ENCODE results near the gene E2F2. TPM values are rescaled to one million over a fixed set of nuclear protein-coding genes. Genes with fewer than 3 reads are reported as not detected.

The E2F2 gene, protein sequence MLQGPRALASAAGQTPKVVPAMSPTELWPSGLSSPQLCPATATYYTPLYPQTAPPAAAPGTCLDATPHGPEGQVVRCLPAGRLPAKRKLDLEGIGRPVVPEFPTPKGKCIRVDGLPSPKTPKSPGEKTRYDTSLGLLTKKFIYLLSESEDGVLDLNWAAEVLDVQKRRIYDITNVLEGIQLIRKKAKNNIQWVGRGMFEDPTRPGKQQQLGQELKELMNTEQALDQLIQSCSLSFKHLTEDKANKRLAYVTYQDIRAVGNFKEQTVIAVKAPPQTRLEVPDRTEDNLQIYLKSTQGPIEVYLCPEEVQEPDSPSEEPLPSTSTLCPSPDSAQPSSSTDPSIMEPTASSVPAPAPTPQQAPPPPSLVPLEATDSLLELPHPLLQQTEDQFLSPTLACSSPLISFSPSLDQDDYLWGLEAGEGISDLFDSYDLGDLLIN
- total RNA-seq: 2.9 TPM

DNA sequence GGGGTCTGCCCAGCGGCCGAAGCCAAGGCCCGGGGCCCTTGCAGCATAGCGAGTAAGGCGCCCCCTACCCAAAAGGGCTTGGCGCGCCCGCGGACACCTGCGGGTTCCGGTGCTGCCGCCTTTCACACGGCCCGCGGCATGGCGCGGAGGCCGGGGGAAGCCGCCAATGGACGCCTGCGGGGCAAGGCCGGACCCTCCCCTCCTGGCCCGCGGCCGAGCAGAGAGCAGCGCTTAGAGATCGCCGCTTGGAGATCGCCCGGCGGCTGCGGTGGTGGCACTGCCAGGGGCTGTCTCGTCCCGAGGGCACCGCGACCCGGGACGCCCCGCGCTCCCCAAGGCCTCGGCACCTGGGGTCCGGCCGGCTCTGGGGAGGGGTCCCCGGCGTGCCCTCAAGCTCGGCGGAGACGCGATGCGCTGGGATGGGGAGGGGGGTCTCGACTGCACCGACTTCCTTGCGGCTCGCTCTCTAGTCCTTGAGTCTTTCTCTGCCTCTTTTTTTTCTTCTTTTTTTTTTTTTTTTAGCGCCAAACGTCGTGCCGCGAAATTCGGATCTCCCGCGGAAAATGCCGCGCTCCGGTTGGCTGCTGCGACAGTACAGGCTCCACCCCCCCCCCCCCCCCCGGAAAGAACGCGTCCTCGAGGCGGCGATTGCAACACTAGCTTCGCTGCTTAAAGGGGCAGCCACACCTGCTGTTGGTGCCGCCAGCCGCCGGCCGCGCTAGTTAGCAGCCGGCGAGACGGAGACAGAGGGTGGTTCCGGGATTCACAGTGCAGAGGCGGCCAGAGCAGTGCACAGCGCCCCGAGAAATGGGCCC is at the start of gene E2F2:
TSS of gene E2F2 (minus strand) at position 487 of the 815 bp plus-strand sequence. CDS start at position 47, 440 bp downstream.
- peaks cover 60% of the 10 kb centered on the region for H3K4me1 ChIP-seq
- H3K27ac ChIP-seq: peak within 1 kb of the TSS; percentile 56
- intact Hi-C loops (cut with DNase I): no loop called here

GRCh38 chr1:23578997-23579363 is 47.9 kb upstream of the E2F2 start:
- no peak for DNase-seq (ENCODE audit: extremely low spot score in 2 of 2)
- Histone ChIP-seq H3K27me3 (no peaks in the 10 kb centered on the region), H3K36me3 (no peaks in the 10 kb centered on the region), H3K9me3 (no peaks in the 10 kb centered on the region), H3K4me1 (peaks cover 25% of the 10 kb centered on the region), H3K27ac (peak overlapping the region; percentile 77), H3K4me3 (no peak overlapping the region)
- TF ChIP-seq POLR2A (IDR thresholded peaks at IDR 0.05) (no peak), POLR2AphosphoS5 (IDR thresholded peaks at IDR 0.05; ENCODE audit: insufficient read depth in 1 of 2, low read depth in 1 of 2) (no peak)
- TF ChIP-seq, protein P1, sequence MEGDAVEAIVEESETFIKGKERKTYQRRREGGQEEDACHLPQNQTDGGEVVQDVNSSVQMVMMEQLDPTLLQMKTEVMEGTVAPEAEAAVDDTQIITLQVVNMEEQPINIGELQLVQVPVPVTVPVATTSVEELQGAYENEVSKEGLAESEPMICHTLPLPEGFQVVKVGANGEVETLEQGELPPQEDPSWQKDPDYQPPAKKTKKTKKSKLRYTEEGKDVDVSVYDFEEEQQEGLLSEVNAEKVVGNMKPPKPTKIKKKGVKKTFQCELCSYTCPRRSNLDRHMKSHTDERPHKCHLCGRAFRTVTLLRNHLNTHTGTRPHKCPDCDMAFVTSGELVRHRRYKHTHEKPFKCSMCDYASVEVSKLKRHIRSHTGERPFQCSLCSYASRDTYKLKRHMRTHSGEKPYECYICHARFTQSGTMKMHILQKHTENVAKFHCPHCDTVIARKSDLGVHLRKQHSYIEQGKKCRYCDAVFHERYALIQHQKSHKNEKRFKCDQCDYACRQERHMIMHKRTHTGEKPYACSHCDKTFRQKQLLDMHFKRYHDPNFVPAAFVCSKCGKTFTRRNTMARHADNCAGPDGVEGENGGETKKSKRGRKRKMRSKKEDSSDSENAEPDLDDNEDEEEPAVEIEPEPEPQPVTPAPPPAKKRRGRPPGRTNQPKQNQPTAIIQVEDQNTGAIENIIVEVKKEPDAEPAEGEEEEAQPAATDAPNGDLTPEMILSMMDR (IDR thresholded peaks at IDR 0.05): no peak
- intact Hi-C loops (cut with DNase I): no loop called here

More for the DNA sequence above, at the start of gene E2F2:
- Histone ChIP-seq H3K27me3 (no peaks in the 10 kb centered on the region), H3K9me3 (no peaks in the 10 kb centered on the region), H3K36me3 (no peaks in the 10 kb centered on the region), H3K4me3 (peak within 1 kb of the TSS; percentile 43 to 52)
- TF ChIP-seq POLR2AphosphoS5 (IDR thresholded peaks at IDR 0.05; ENCODE audit: insufficient read depth in 1 of 2, low read depth in 1 of 2) (peak; percentile 21 to 70), POLR2A (IDR thresholded peaks at IDR 0.05) (no peak)
- TF ChIP-seq, protein P1 (IDR thresholded peaks at IDR 0.05): no peak
- DNase-seq (ENCODE audit: extremely low spot score in 2 of 2): no peak

- Histone ChIP-seq H3K4me1 (peaks cover 25% of the 10 kb centered on the region), H3K9me3 (no peaks in the 10 kb centered on the region), H3K27ac (peak overlapping the region; percentile 77), H3K4me3 (no peak overlapping the region), H3K27me3 (no peaks in the 10 kb centered on the region), H3K36me3 (no peaks in the 10 kb centered on the region)
- intact Hi-C loops (cut with DNase I): no loop called here
- TF ChIP-seq POLR2AphosphoS5 (IDR thresholded peaks at IDR 0.05; ENCODE audit: insufficient read depth in 1 of 2, low read depth in 1 of 2): no peak
- TF ChIP-seq, protein P1 (IDR thresholded peaks at IDR 0.05): no peak
- TF ChIP-seq POLR2A (IDR thresholded peaks at IDR 0.05): no peak
- DNase-seq (ENCODE audit: extremely low spot score in 2 of 2): no peak
These were observed 47.4 kb upstream of the E2F2 start for GRCh38 chr1:23578311-23578996.

GRCh38 chr1:23577056-23578004 is 46.3 kb upstream of the E2F2 start:
- H3K27ac ChIP-seq: peak overlapping the region; percentile 77
- no peak overlapping the region for H3K4me3 ChIP-seq
- TF ChIP-seq POLR2A (IDR thresholded peaks at IDR 0.05): no peak
- TF ChIP-seq, protein P1 (IDR thresholded peaks at IDR 0.05): no peak
- TF ChIP-seq POLR2AphosphoS5 (IDR thresholded peaks at IDR 0.05; ENCODE audit: insufficient read depth in 1 of 2, low read depth in 1 of 2): no peak
- peaks cover 25% of the 10 kb centered on the region for H3K4me1 ChIP-seq
- H3K9me3 ChIP-seq: no peaks in the 10 kb centered on the region
- intact Hi-C loops (cut with DNase I): no loop called here
- no peaks in the 10 kb centered on the region for H3K36me3 ChIP-seq
- H3K27me3 ChIP-seq: no peaks in the 10 kb centered on the region
- DNase-seq (ENCODE audit: extremely low spot score in 2 of 2): no peak

All from vagina (tissue), 2 donors.